Putamen (tissue), 1 donor: ENCODE data around the gene ARHGEF4.

Experiments
- DNase-seq: peaks from one replicate; pipeline ENCODE4 v3.0.0-alpha.2; 2016; ENCODE audit warnings: low spot score

Gene ARHGEF4

DNA sequence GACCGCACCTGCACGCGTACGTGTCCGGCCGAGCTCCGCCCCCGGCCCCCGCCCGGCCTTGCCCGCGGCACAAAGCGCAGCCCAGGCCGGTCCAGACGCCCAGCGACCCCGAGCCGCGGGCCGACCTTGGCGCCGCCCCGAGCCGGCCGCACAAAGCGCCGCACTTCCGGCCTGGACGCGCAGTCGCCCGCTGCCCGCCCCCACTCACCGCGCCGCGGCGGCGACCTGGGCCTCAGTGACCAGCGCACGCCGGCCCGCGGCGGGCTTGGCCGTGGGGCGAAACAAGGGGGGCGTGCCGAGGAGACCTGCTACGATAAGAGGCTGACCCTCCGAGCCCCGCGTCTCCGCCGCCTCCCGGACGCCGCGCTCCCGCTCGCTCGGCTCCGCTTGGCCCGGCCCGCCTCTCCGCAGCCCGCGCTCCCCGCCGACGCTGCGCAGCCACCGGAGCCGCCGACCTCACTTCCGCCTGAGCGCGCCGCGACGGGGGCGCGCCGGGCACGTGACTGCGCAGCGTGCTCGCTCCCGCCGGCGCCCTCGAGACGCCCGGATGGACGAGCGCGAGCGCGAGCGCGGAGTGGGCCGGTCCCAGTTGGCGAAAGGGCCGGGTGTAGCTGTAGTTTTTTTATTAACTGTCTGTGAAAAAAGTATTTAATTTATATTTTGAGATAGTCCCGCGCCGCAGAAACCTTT is 256.4 kb downstream of the ARHGEF4 start, which contains the start of gene FAM168B:
Gene FAM168B (minus strand): TSS at position 455 of the 690 bp plus-strand sequence. CDS start 10,814 bp downstream, outside the sequence.
- DNase-seq = peak; percentile 90

GRCh38 chr2:131093696-131094462 is 257.2 kb downstream of the ARHGEF4 start:
- no peak for DNase-seq

DNA sequence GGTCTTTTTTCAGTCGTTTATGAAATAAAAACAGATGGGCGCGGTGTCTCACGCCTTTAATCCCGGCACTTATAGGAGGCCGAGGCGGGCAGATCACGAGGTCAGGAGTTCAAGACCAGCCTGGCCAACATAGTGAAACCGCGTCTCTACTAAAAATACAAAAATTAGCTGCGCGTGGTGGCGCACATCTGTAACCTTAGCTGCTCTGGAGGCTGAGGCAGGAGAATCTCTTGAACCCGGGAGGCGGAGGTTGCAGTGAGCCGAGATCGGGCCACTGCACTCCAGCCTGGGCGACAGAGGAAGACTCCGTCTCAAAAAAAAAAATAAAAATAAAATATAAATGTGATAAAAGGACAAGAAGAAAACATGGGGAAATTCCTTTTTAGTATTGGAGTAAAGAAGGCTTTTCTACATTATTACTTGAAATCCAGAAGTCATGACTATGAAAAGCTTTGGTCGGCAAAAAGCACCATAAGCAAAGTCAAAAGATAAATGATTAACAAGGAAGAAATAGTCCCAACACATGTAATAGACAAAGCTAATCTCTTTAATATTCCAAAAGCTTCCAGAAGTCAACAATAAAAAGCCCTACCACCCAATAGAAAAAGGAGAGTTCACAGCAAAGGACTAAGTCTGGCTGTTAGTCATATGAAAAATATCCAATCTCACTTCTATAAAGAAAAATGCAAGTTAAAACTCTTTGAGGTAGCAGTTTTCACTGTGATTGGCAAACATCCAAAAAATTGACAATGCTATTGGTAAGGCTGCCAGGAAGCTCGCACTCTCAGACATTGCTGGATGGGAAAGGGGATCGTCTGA is 258.0 kb downstream of the ARHGEF4 start:
- DNase-seq = no peak
